Measurements from ENCODE around the gene AGBL5.

The AGBL5 gene

DNA sequence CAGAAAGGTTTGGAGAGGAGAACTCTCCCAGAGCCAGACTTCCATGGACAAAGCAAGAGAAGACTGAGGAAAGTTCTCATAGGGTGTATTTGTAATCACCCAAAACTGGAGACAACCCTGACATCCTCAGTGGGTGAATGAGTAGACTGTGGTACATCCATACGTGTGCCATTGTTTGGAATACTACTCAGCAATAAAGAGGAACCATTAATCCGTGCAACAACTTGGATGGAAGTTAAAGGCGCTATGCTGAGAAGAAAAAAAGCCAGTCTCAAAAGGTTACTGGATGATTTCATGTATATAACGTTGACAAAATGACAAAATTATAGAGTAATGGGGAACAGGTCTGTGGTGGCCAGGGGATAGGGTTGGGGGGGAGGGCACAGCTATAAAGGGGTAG is 42.8 kb upstream of the AGBL5 start:
- no peak for DNase-seq (ENCODE audit: low read depth)
- TF ChIP-seq, protein P1, sequence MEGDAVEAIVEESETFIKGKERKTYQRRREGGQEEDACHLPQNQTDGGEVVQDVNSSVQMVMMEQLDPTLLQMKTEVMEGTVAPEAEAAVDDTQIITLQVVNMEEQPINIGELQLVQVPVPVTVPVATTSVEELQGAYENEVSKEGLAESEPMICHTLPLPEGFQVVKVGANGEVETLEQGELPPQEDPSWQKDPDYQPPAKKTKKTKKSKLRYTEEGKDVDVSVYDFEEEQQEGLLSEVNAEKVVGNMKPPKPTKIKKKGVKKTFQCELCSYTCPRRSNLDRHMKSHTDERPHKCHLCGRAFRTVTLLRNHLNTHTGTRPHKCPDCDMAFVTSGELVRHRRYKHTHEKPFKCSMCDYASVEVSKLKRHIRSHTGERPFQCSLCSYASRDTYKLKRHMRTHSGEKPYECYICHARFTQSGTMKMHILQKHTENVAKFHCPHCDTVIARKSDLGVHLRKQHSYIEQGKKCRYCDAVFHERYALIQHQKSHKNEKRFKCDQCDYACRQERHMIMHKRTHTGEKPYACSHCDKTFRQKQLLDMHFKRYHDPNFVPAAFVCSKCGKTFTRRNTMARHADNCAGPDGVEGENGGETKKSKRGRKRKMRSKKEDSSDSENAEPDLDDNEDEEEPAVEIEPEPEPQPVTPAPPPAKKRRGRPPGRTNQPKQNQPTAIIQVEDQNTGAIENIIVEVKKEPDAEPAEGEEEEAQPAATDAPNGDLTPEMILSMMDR (IDR thresholded peaks at IDR 0.05; ENCODE audit: control insufficient read depth, insufficient read depth, low read depth, low read length, missing control alignments), result no peak
- H3K4me3 ChIP-seq (ENCODE audit: control insufficient read depth, low read depth, low read length), result no peak overlapping the region

DNA sequence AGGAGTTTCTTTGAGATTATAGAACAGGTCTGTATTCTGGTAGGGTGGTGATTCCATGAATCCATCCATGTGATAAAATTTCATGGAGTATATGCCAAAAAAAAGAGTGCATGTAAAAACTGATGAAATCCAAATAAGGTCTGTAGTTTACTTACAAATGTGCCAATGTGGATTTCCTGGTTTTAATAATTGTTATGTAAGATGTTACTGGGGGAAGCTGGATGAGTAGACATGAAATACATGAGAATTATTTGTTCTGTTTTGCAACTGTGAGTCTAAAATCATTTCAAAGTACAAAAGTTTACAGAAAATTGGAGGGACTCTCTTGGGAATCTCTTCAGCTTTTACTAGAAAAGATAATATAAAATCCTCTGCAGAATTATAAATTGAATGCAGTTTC is 42.4 kb upstream of the AGBL5 start:
- TF ChIP-seq, protein P1 (IDR thresholded peaks at IDR 0.05; ENCODE audit: control insufficient read depth, insufficient read depth, low read depth, low read length, missing control alignments), result no peak
- no peak for DNase-seq (ENCODE audit: low read depth)
- no peak overlapping the region for H3K4me3 ChIP-seq (ENCODE audit: control insufficient read depth, low read depth, low read length)

DNA sequence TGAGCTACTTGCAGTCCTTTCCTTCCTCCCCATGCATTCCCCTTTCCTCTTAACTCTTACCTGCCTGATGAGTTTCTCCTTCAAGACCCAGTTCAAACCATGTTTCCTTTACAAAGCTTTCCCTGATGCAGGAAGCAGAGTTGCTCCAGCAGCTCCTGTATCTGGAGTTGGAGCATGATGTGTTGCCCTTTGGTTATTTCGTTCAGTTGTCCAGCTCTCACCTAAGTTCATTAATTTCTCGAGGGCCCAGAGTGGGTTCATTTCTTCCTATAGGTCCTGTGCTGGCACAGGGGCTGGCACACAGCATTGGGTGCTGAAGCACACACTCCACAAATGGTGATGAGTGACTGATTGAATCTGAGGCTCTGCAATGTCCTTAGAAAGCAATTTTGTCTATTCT is 41.8 kb upstream of the AGBL5 start:
- TF ChIP-seq, protein P1 (IDR thresholded peaks at IDR 0.05; ENCODE audit: control insufficient read depth, insufficient read depth, low read depth, low read length, missing control alignments), result no peak
- no peak for DNase-seq (ENCODE audit: low read depth)

DNA sequence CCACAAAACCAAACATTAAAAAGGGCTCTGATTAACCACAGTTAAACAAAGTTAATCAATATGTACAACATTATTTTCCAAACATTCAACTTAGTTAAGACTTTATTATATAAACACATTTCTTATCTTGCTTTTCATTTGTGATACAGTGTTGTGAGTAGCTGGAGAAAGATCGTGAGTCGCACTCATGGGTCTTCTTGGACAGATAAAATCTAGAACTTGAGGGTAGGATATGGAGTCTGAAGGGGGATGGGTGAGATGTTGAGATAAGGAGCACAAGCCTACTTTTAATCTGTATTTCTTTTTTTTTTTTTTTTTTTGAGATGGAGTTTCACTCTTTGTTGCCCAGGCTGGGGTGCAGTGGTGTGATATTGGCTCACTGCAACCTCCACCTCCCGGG is 41.3 kb upstream of the AGBL5 start:
- DNase-seq (ENCODE audit: low read depth), result no peak
- TF ChIP-seq, protein P1 (IDR thresholded peaks at IDR 0.05; ENCODE audit: control insufficient read depth, insufficient read depth, low read depth, low read length, missing control alignments), result no peak
- no peak overlapping the region for H3K4me3 ChIP-seq (ENCODE audit: control insufficient read depth, low read depth, low read length)

More for the DNA sequence above, 41.8 kb upstream of the AGBL5 start:
- no peak overlapping the region for H3K4me3 ChIP-seq (ENCODE audit: control insufficient read depth, low read depth, low read length)

DNA sequence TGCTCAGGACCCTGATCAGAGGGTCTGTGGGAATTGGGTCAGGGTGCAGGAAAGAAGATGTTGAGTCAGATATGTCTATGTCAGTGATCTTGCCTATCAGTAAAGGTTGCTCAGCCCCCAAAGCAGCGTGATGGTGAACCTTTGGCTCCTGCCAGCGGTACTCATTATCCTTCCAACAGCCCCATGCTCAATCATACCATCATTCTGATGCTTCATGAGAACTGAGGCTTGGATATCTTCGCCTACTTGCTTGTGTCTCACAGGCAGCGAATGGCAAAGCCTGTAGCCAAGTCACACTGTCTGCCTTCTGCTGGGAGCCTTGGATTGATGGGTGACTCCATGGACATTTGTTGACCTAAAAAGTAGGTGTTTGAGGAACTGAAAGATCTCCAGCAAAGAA is 37.7 kb upstream of the AGBL5 start:
- TF ChIP-seq, protein P1 (IDR thresholded peaks at IDR 0.05; ENCODE audit: control insufficient read depth, insufficient read depth, low read depth, low read length, missing control alignments), result no peak
- no peak overlapping the region for H3K4me3 ChIP-seq (ENCODE audit: control insufficient read depth, low read depth, low read length)
- DNase-seq (ENCODE audit: low read depth), result no peak

DNA sequence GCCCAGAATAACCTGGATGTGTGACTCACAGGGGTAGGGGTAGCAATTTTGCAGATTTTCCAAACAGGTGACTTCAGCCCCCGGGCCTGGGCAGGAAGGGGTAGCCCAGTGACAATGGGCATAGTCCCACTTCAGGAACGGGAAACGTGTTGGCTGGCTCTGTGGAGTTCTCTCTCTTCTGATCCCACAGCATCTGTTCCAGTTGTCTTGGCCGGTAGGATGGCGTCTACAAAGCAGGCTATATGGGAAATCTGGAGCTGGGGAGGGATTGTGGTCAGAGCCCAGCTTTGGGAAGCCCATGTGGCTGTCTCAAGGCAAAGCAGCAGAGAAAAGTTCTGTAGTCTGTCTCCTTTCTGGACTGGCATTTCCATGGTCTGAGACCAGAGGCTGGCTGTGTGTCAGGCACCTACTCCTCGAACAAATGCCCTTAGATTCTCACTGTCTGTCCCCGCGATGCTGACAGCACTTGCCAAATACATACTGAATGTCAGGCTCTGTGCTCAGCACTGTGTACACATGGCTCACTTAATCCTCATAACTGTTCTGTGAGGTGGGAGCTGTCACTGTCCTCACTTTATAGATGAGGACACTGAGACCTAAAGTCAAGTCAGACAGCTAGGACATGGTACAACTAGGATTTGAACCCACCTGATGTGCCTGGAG is 36.6 kb upstream of the AGBL5 start:
- no peak overlapping the region for H3K4me3 ChIP-seq (ENCODE audit: control insufficient read depth, low read depth, low read length)
- TF ChIP-seq, protein P1 (IDR thresholded peaks at IDR 0.05; ENCODE audit: control insufficient read depth, insufficient read depth, low read depth, low read length, missing control alignments), result no peak
- DNase-seq (ENCODE audit: low read depth), result no peak

Data from AG09309 (cell line).